Epithelial cell of prostate (primary cell): ENCODE results near the gene IL25.
"Not testable (repeated sequence)": the region's sequence is repeated elsewhere in the genome, so short reads cannot be mapped to it uniquely, and the experiment has no call there.

Experiments used
- DNase-seq: peaks from one replicate; pipeline ENCODE4 v3.0.0-alpha.2; 2011; ENCODE audit warnings: low read depth, low spot score
- H3K27ac ChIP-seq: fragments of 450-650 bp; 2 replicates; pipeline ENCODE4 v1.5.1; 2017; ENCODE audit warnings: mild to moderate bottlenecking

IL25 gene

DNA sequence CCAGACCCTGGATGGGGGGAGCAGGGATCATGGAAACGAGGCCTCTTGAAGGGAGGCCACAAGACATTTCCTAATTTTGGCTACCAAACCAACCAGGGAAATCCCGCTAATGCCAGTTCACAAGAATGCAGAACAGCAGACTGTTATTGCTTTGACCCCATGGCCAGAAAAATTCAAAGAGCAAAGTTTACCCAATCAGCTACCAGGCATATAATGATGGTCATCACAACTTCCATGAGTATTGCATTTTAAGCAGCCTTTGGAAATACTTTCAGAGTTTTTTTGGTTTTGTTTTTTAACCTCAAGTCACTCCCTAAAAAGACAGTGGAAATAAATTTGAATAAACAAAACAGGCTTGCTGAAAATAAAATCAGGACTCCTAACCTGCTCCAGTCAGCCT is at the start of gene IL25:
Gene IL25, plus strand, starts transcription at position 301 of the 400 bp plus-strand sequence.
- DNase-seq: no peak
- no peak within 1 kb of the TSS for H3K27ac ChIP-seq

- DNase-seq: no peak
These were observed 48.7 kb upstream of the IL25 start for GRCh38 chr14:23323838-23324454.

GRCh38 chr14:23324455-23324846 is 48.2 kb upstream of the IL25 start:
- no peak overlapping the region for H3K27ac ChIP-seq
- no peak for DNase-seq

More at GRCh38 chr14:23323838-23324454, 48.7 kb upstream of the IL25 start:
- no peak overlapping the region for H3K27ac ChIP-seq

- no peak overlapping the region for H3K27ac ChIP-seq
These were observed 47.6 kb upstream of the IL25 start for GRCh38 chr14:23324993-23325392.

DNA sequence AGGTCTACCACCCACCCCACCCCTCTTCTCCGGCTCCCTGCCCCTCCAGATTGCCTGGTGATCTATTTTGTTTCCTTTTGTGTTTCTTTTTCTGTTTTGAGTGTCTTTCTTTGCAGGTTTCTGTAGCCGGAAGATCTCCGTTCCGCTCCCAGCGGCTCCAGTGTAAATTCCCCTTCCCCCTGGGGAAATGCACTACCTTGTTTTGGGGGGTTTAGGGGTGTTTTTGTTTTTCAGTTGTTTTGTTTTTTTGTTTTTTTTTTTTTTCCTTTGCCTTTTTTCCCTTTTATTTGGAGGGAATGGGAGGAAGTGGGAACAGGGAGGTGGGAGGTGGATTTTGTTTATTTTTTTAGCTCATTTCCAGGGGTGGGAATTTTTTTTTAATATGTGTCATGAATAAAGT is 46.9 kb upstream of the IL25 start:
- not testable (repeated sequence) for H3K27ac ChIP-seq, DNase-seq

More at GRCh38 chr14:23324993-23325392, 47.6 kb upstream of the IL25 start:
- DNase-seq: no peak

- DNase-seq: no peak
- H3K27ac ChIP-seq: no peak overlapping the region
These were observed 45.9 kb upstream of the IL25 start for GRCh38 chr14:23326491-23327332.

- DNase-seq: peak; percentile 10
- H3K27ac ChIP-seq: no peak overlapping the region
These were observed 44.5 kb upstream of the IL25 start for GRCh38 chr14:23327947-23328744.

DNA sequence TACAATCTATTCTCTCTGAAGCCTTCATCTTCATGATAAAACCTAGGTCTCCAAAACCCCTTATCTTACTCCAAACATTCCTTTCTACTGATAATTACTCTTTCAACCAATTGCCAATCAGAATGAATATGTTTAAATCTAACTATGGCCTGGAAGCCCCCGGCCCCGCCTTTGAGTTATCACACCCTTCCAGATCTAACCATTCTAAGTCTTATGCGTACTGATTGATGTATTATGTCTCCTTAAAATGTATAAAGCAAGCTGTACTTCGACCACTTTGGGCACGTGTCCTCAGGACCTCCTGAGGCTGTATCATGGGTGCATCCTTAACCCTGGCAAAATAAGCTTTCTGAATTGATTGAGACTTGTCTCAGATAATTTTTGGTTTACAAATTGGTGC is 37.0 kb upstream of the IL25 start:
- no peak for DNase-seq
- H3K27ac ChIP-seq: no peak overlapping the region

- no peak overlapping the region for H3K27ac ChIP-seq
- DNase-seq: no peak
These were observed 32.9 kb upstream of the IL25 start for GRCh38 chr14:23339506-23340268.

DNA sequence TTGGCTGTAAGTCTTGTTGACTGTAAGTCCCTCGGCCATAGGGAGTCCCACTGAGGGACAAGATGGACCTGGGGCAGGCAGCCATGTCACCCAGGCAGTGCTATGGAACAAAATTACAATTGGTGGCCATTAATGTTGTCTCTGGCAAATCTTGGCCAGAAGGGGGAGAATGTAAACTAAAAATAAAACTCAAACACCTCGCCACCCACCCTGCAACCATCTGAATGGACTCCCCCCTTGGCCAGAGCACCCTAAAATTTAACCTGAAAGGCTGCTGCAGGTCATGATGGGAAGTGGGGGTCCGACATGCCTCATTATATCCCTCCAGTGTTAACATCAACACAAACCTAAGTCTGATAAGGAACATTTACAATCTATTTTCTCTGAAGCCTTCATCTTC is 28.1 kb upstream of the IL25 start:
- H3K27ac ChIP-seq: no peak overlapping the region
- DNase-seq: no peak

- DNase-seq: no peak
- H3K27ac ChIP-seq: no peak overlapping the region
These were observed 26.5 kb upstream of the IL25 start for GRCh38 chr14:23345987-23346692.

DNA sequence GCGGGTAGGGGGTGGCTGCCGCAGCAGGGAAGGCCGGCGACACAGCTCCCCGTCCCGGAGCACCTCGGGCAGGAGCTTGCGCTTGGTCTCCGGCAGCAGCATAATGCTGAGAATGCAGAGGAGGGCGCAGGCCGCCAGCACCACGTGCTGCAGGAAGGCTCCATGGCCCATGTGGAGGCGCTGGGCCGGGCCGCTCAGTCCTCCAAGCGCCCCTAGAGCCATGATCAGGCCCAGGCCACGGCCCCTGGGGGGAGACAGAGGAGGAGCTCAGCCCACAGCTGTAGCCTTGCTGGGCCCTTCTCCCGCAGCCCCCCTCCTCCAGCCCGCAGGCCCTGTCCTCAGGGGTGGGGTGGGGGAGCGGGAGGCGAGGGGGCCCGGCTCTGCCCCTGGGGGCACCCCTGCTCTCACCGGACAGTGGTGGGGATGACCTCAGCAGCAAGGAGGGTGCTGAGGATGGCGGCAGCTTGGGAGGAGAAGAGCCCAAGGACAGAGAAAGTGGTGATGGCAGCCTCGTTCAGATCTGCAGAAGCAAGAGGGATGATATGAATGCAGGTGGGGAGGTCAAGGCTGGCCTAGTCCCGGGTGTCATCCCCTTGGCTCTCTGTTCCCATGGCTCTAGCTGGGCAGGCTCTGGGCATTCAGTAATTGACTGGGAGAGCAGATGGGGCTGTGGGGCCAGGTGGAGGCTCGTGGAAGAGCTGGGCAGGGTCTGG is 25.8 kb upstream of the IL25 start:
- DNase-seq: no peak
- H3K27ac ChIP-seq: no peak overlapping the region

DNA sequence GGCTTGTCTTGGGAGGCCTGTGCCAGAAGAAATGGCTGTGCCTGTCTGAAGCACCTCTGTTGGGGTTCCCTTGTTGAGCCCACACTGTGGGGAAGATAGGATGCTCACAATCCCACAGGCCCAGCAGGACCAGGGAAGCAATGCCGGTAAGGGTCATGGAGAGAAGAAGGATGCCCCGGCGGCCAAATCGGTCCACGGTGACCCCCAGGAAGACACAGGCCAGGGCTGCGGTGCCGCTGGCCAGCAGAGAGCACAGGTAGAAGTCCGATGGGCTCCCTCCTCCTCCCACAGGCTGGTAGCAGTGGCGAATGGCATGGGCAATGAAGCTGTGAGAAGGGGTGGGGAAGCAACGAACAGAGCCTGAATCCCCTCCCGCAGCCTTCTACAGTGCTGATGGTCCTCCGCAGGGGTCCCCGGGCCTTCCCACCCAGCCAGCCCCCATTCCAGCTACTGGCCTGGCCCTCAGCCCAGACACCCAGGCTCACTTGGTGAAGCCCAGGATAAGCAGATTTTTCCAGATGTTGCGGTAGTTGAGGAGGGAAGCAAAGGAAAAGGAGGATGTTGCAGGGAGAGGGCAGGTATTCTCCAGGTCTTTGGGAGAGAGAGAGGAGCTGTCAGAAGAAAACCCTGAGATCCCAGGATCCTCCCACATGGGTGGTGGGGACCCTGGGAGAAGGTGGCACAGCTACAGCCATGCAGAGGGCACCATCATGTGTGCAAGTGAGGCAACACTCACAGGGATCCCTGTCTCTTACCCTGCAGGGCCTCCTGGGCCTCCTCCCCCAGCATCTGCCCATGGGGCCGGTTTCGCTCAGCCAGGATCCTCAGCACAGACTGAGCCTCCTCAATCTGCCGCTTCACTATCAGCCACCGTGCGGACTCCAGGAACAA is 25.0 kb upstream of the IL25 start:
- DNase-seq: no peak
- H3K27ac ChIP-seq: no peak overlapping the region

GRCh38 chr14:23348297-23348655 is 24.3 kb upstream of the IL25 start:
- no peak overlapping the region for H3K27ac ChIP-seq
- DNase-seq: no peak

- DNase-seq: no peak
- H3K27ac ChIP-seq: no peak overlapping the region
These were observed 23.3 kb upstream of the IL25 start for GRCh38 chr14:23349156-23349845.

- H3K27ac ChIP-seq: no peak overlapping the region
- DNase-seq: no peak
These were observed 20.7 kb upstream of the IL25 start for GRCh38 chr14:23351681-23352505.
